ENCODE measurements around the gene ME3. TPM values are rescaled to one million over a fixed set of nuclear protein-coding genes. Genes with fewer than 3 reads are reported as not detected.
"Not testable (repeated sequence)": the region's sequence is repeated elsewhere in the genome, so short reads cannot be mapped to it uniquely, and the experiment has no call there.

Gene ME3
- total RNA-seq, 1 donor from 2014 or later, result 10.3 TPM

- Histone ChIP-seq H3K36me3 (ENCODE audit: control insufficient read depth, insufficient read depth, low read length) (no peaks in the 10 kb centered on the region), H3K27me3 (ENCODE audit: control insufficient read depth, insufficient read depth, low read length) (no peaks in the 10 kb centered on the region), H3K4me3 (ENCODE audit: low read depth, low read length) (no peak overlapping the region)
- no peak for FAIRE-seq
- DNase-seq (ENCODE audit: low read depth), result peak; percentile 35
- no peak for TF ChIP-seq CTCF (IDR thresholded peaks at IDR 0.05; ENCODE audit: insufficient read depth, low read length, severe bottlenecking)
Observed at GRCh38 chr11:86625544-86625943, 46.9 kb downstream of the ME3 start.

- no peaks in the 10 kb centered on the region for H3K36me3 ChIP-seq (ENCODE audit: control insufficient read depth, insufficient read depth, low read length)
- H3K27me3 ChIP-seq (ENCODE audit: control insufficient read depth, insufficient read depth, low read length), result no peaks in the 10 kb centered on the region
- FAIRE-seq (no peak), DNase-seq (ENCODE audit: low read depth) (peak; percentile 46)
- TF ChIP-seq CTCF (IDR thresholded peaks at IDR 0.05; ENCODE audit: insufficient read depth, low read length, severe bottlenecking), result no peak
- H3K4me3 ChIP-seq (ENCODE audit: low read depth, low read length), result no peak overlapping the region
Observed at GRCh38 chr11:86624366-86624765, 48.0 kb downstream of the ME3 start.

DNA sequence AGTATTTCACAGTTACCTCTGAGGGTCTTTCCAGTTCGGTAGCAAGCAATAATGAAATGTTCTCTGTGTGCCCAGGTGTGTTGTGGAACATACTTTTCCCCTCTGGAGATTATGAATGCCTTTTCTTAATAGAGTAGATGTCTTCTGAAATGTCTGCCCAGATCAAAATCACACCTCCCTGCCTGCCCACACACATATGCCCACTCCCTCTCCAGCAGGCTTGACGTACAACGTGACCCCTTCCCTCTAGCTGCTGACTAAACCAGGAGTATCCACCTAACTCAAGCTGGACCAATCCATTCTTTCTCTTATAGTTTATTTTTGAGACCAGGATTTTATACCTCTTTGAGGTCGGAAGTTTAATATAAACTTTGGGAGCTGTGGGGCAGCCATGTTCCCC is 48.7 kb downstream of the ME3 start:
- DNase-seq (ENCODE audit: low read depth) (peak; percentile 60), FAIRE-seq (no peak)
- Histone ChIP-seq H3K27me3 (ENCODE audit: control insufficient read depth, insufficient read depth, low read length) (no peaks in the 10 kb centered on the region), H3K4me3 (ENCODE audit: low read depth, low read length) (no peak overlapping the region), H3K36me3 (ENCODE audit: control insufficient read depth, insufficient read depth, low read length) (no peaks in the 10 kb centered on the region)
- TF ChIP-seq CTCF (IDR thresholded peaks at IDR 0.05; ENCODE audit: insufficient read depth, low read length, severe bottlenecking), result no peak

DNA sequence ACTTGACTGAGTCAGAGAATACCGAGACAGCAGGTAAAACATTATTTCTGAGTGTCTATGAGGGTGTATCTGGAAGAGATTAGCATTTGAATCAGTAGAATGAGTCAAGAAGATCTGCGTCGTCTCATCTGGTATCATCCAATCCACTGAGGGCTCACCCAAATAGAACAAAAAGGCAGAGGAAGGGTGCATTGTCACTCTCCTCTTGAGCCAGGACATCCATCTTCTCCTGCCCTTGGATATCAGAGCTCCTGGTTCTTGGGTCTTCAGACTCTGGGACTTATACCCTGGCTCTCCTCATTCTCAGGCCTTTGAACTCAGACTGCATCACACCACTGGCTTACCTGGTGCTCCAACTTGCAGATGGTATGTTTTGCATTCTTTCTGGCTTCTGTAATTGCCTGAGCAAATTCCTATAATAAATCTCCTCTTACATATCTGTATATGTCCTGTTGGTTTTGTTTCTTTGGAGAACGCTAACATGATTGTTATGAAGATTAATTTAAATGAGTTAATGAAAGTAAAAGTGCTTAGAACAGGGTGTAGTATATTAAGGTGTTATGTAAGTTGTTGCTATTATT is 49.3 kb downstream of the ME3 start:
- DNase-seq (ENCODE audit: low read depth), result peak; percentile 98

DNA sequence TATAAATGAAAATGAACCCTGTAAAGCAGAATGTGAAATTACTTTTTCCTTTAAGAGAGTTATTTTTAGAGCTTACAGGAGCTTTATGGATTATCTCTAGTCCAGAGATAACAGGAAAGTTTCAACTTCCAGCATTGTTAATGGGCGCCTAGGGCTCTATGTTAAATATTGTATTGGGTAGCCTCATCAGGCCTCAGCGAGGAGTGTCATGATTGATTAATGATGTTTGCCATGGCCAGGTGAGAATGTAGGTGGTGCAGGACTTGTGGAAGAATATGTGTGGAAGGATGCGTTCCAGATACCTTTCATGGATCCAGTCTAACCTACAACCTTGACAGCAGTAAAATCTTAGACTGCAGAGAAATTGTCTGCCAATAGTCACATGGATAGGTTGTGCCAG is 50.6 kb downstream of the ME3 start:
- no peaks in the 10 kb centered on the region for H3K27me3 ChIP-seq (ENCODE audit: control insufficient read depth, insufficient read depth, low read length)
- FAIRE-seq (no peak), DNase-seq (ENCODE audit: low read depth) (no peak)
- no peaks in the 10 kb centered on the region for H3K36me3 ChIP-seq (ENCODE audit: control insufficient read depth, insufficient read depth, low read length)
- no peak for TF ChIP-seq CTCF (IDR thresholded peaks at IDR 0.05; ENCODE audit: insufficient read depth, low read length, severe bottlenecking)
- no peak overlapping the region for H3K4me3 ChIP-seq (ENCODE audit: low read depth, low read length)

More for the DNA sequence above, 49.3 kb downstream of the ME3 start:
- no peak for TF ChIP-seq CTCF (IDR thresholded peaks at IDR 0.05; ENCODE audit: insufficient read depth, low read length, severe bottlenecking)
- no peak overlapping the region for H3K4me3 ChIP-seq (ENCODE audit: low read depth, low read length)
- FAIRE-seq, result peak; percentile 82
- H3K27me3 ChIP-seq (ENCODE audit: control insufficient read depth, insufficient read depth, low read length), result no peaks in the 10 kb centered on the region
- H3K36me3 ChIP-seq (ENCODE audit: control insufficient read depth, insufficient read depth, low read length), result no peaks in the 10 kb centered on the region

DNA sequence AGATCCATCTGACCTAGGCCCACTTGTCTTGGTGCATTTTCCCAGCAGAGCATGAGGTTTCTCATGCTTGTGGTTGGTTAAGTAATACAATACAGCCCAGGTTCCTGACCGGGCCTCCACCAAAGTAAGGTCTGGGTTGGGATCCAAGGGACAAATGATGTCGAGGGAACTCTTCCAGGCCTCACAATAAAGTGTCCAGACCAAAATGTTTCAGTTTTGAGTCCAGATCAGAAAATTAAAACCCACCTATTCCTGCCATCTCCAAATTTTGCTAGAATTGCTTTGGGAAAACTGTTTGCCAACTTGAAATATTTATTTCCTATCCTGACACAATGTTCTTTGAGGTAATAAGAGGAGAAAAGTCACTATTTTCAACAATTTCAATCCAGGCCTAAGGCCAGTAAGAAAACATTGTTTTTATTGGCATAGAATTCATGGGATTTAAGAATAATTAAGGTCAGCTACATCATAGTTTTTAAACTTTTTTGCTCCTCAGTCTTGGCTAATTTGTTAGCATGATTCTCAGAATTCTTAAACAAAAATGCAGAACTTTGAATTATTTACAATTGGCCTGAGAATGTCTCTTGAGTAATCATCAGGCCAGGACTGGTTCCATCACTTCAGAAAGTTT is 51.4 kb downstream of the ME3 start:
- TF ChIP-seq CTCF (IDR thresholded peaks at IDR 0.05; ENCODE audit: insufficient read depth, low read length, severe bottlenecking), result no peak
- FAIRE-seq, result no peak
- H3K36me3 ChIP-seq (ENCODE audit: control insufficient read depth, insufficient read depth, low read length), result no peaks in the 10 kb centered on the region

DNA sequence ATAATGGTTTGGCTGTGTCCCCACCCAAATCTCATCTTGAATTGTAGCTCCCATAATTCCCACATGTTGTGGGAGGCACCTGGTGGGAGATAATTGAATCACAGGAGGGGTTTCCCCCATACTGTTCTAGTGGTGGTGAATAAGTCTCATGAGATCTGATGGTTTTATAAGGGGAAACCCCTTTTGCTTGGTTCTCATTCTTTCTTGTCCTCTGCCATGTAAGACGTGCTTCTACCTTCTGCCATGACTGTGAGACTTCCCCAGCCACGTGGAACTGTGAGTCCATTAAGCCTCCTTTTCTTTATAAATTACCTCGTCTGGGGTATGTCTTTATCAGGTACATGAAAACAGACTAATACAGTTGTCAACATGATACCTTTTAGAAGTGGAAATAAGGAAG is 53.0 kb downstream of the ME3 start:
- H3K27me3 ChIP-seq (ENCODE audit: control insufficient read depth, insufficient read depth, low read length); DNase-seq (ENCODE audit: low read depth); H3K36me3 ChIP-seq (ENCODE audit: control insufficient read depth, insufficient read depth, low read length); H3K4me3 ChIP-seq (ENCODE audit: low read depth, low read length); FAIRE-seq: not testable (repeated sequence)

More for the DNA sequence above, 51.4 kb downstream of the ME3 start:
- no peak overlapping the region for H3K4me3 ChIP-seq (ENCODE audit: low read depth, low read length)
- DNase-seq (ENCODE audit: low read depth), result no peak
- no peaks in the 10 kb centered on the region for H3K27me3 ChIP-seq (ENCODE audit: control insufficient read depth, insufficient read depth, low read length)

All from bronchial epithelial cell (primary cell).